Fibroblast of lung (primary cell): ENCODE measurements around the gene TSEN15. TPM values are rescaled to one million over a fixed set of nuclear protein-coding genes. Genes with fewer than 3 reads are reported as not detected.

ENCODE experiments used
- DNase-seq, 2 donors: peaks; one replicate each; pipeline versions ENCODE4 v3.0.0 to v3.0.0-alpha.2; 2010; ENCODE audit warnings: low read depth in 2 of 2
- H2AFZ ChIP-seq: 2 replicates; pipeline ENCODE4 v1.5.1; 2012; ENCODE audit warnings: low read length, control low read depth, inconsistent platforms
- H3K27ac ChIP-seq: 2 replicates; pipeline ENCODE4 v1.5.1; 2011; ENCODE audit warnings: low read length, control low read depth; ENCODE audit not compliant: insufficient read depth
- H3K27me3 ChIP-seq: 2 replicates; pipeline ENCODE4 v1.5.1; 2011; ENCODE audit warnings: mild to moderate bottlenecking, low read length; ENCODE audit not compliant: control insufficient read depth, insufficient read depth
- H3K36me3 ChIP-seq: 2 replicates; pipeline ENCODE4 v1.5.1; 2011; ENCODE audit warnings: low read length; ENCODE audit not compliant: control insufficient read depth, insufficient read depth
- H3K4me1 ChIP-seq: 2 replicates; pipeline ENCODE4 v1.5.1; 2011; ENCODE audit warnings: low read length; ENCODE audit not compliant: control insufficient read depth, insufficient read depth; ENCODE audit errors: extremely low read depth
- H3K4me2 ChIP-seq: 2 replicates; pipeline ENCODE4 v1.5.1; 2011; ENCODE audit warnings: low read length, control low read depth; ENCODE audit not compliant: insufficient read depth; ENCODE audit errors: extremely low read depth
- H3K4me3 ChIP-seq, 4 experiments: fragments of 200-600 bp in 1 of 4; sonication (generic) in 1 of 4; replicated peaks in 1 of 4; 2 replicates each; pipeline ENCODE4 v1.5.1; 2011 to 2016; ENCODE audit warnings: low read length in 4 of 4, low read depth in 3 of 4, mild to moderate bottlenecking in 3 of 4, control low read depth in 2 of 4, inconsistent platforms in 1 of 4, mixed read lengths in 1 of 4; ENCODE audit not compliant: insufficient read depth in 1 of 4; ENCODE audit errors: control extremely low read depth in 1 of 4
- H3K79me2 ChIP-seq: 2 replicates; pipeline ENCODE4 v1.5.1; 2012; ENCODE audit warnings: mild to moderate bottlenecking, low read length, inconsistent platforms; ENCODE audit not compliant: control insufficient read depth, insufficient read depth
- H3K9ac ChIP-seq: 2 replicates; pipeline ENCODE4 v1.5.1; 2011; ENCODE audit warnings: mild to moderate bottlenecking, low read length, control low read depth; ENCODE audit not compliant: insufficient read depth
- H3K9me3 ChIP-seq: 2 replicates; pipeline ENCODE4 v1.5.1; 2012; ENCODE audit warnings: low read depth, low read length; ENCODE audit not compliant: control insufficient read depth, insufficient read depth
- H4K20me1 ChIP-seq: 2 replicates; pipeline ENCODE4 v1.5.1; 2011; ENCODE audit warnings: low read length; ENCODE audit not compliant: control insufficient read depth, insufficient read depth; ENCODE audit errors: extremely low read depth
- CTCF ChIP-seq, 2 donors: IDR thresholded peaks in 1 of 2; conservative IDR thresholded peaks in 1 of 2; 1 replicate in 1 of 2; 2 replicates in 1 of 2; pipeline ENCODE4 v1.5.1; 2011 to 2012; ENCODE audit warnings: low read length in 2 of 2, control low read depth in 1 of 2, inconsistent platforms in 1 of 2, low read depth in 1 of 2, mild to moderate bottlenecking in 1 of 2
- EZH2 ChIP-seq: IDR thresholded peaks from 2 replicates; pipeline ENCODE4 v1.5.1; 2012; ENCODE audit warnings: low read length, control low read depth, mild to moderate bottlenecking; ENCODE audit errors: missing control alignments
- polyA plus RNA-seq, 2 donors: library from polyadenylated mRNA; depleted of rRNA in 1 of 2; stranded (reverse) in 1 of 2; unstranded in 1 of 2; fragments of >200 nt; gene quantifications; 2 replicates each; pipeline ENCODE4 v1.2.1, GENCODE V29; 2011 to 2012; ENCODE audit warnings: missing spikeins in 1 of 2
- total RNA-seq: library from RNA; depleted of rRNA; stranded (reverse); fragments of >200 nt; gene quantifications from 2 replicates; pipeline ENCODE4 v1.2.1, GENCODE V29; 2014

TSEN15 gene
- total and polyA plus RNA-seq, 2 donors (not counting 1 experiment from before 2014, with no cell fraction given): 53.7 to 74.2 TPM

- no peak overlapping the region for H3K27ac ChIP-seq
- no peaks in the 10 kb centered on the region for H3K27me3 ChIP-seq
- no peaks in the 10 kb centered on the region for H3K79me2 ChIP-seq
- H3K9ac ChIP-seq: no peak overlapping the region
- no peak for TF ChIP-seq CTCF (conservative IDR thresholded peaks at IDR 0.05 in 1 of 2, IDR thresholded peaks at IDR 0.05 in 1 of 2; ENCODE audit: low read depth in 1 of 2, low read length in 2 of 2)
- TF ChIP-seq EZH2: no peak
- H3K4me1 ChIP-seq: no peaks in the 10 kb centered on the region
- H3K4me3 ChIP-seq: no peak overlapping the region
- DNase-seq: no peak
- H3K36me3 ChIP-seq: no peaks in the 10 kb centered on the region
- no peak overlapping the region for H2AFZ ChIP-seq
- H3K9me3 ChIP-seq: no peaks in the 10 kb centered on the region
- no peaks in the 10 kb centered on the region for H4K20me1 ChIP-seq
- no peak overlapping the region for H3K4me2 ChIP-seq
These were observed 59.0 kb downstream of the TSEN15 start for GRCh38 chr1:184110272-184111204.

GRCh38 chr1:184112176-184112948, 60.8 kb downstream of the TSEN15 start:
- no peak overlapping the region for H3K9ac ChIP-seq
- H4K20me1 ChIP-seq: no peaks in the 10 kb centered on the region
- H3K36me3 ChIP-seq: no peaks in the 10 kb centered on the region
- no peaks in the 10 kb centered on the region for H3K27me3 ChIP-seq
- no peak overlapping the region for H2AFZ ChIP-seq
- H3K79me2 ChIP-seq: no peaks in the 10 kb centered on the region
- no peak overlapping the region for H3K27ac ChIP-seq
- TF ChIP-seq CTCF (conservative IDR thresholded peaks at IDR 0.05 in 1 of 2, IDR thresholded peaks at IDR 0.05 in 1 of 2; ENCODE audit: low read depth in 1 of 2, low read length in 2 of 2) (no peak), EZH2 (no peak)
- no peak overlapping the region for H3K4me2 ChIP-seq
- DNase-seq: no peak
- no peaks in the 10 kb centered on the region for H3K4me1 ChIP-seq
- no peaks in the 10 kb centered on the region for H3K9me3 ChIP-seq
- no peak overlapping the region for H3K4me3 ChIP-seq

GRCh38 chr1:184113251-184113650, 61.7 kb downstream of the TSEN15 start:
- Histone ChIP-seq H3K4me2 (no peak overlapping the region), H4K20me1 (no peaks in the 10 kb centered on the region), H3K4me1 (peaks cover under 1% of the 10 kb centered on the region), H3K9ac (no peak overlapping the region), H3K4me3 (no peak overlapping the region), H2AFZ (no peak overlapping the region), H3K27ac (no peak overlapping the region), H3K79me2 (no peaks in the 10 kb centered on the region), H3K27me3 (no peaks in the 10 kb centered on the region), H3K36me3 (no peaks in the 10 kb centered on the region), H3K9me3 (no peaks in the 10 kb centered on the region)
- DNase-seq: peak in 1 of 2 donors; percentile 30
- TF ChIP-seq CTCF (conservative IDR thresholded peaks at IDR 0.05 in 1 of 2, IDR thresholded peaks at IDR 0.05 in 1 of 2; ENCODE audit: low read depth in 1 of 2, low read length in 2 of 2): no peak
- no peak for TF ChIP-seq EZH2
